H1 (cell line): ENCODE results near the gene GPSM1. TPM values are rescaled to one million over a fixed set of nuclear protein-coding genes. Genes with fewer than 3 reads are reported as not detected.

Experiments used
- CTCF ChIA-PET: fragments of 300-600 bp; sonication (Branson Sonifier 250); formaldehyde crosslinking; loops from one replicate; lab custom pipeline; 2021; ENCODE audit not compliant: partially characterized antibody; lab: Charles Lee
- POLR2A ChIA-PET: fragments of 300-600 bp; sonication (Branson Sonifier 250); formaldehyde crosslinking; loops from one replicate; lab custom pipeline; 2021; ENCODE audit warnings: inconsistent platforms; ENCODE audit not compliant: partially characterized antibody; lab: Charles Lee
- DNase-seq, 2 experiments: peaks; one replicate each; pipeline versions ENCODE4 v3.0.0 to v3.0.0-alpha.2; 2010 to 2022; ENCODE audit warnings: low spot score in 2 of 2, low read depth in 1 of 2, mixed read lengths in 1 of 2
- FAIRE-seq: peaks from 2 replicates; lab custom pipeline; 2011; peaks lifted over from hg19 to GRCh38; lab: Jason Lieb, UNC
- H2AFZ ChIP-seq: 2 replicates; pipeline ENCODE4 v1.8.1; 2012; ENCODE audit warnings: low read length, inconsistent platforms
- H2AK5ac ChIP-seq: 2 replicates; pipeline ENCODE4 v1.6.1; 2013; ENCODE audit warnings: low read depth, low read length
- H2BK120ac ChIP-seq: replicated peaks from 2 replicates; pipeline ENCODE3; 2013; ENCODE audit warnings: low read depth, low read length, inconsistent platforms
- H2BK12ac ChIP-seq: 2 replicates; pipeline ENCODE4 v1.6.1; 2013; ENCODE audit warnings: low read depth, low read length
- H2BK15ac ChIP-seq: 2 replicates; pipeline ENCODE4 v1.6.1; 2013; ENCODE audit warnings: low read length
- H2BK20ac ChIP-seq: 2 replicates; pipeline ENCODE4 v1.6.1; 2013; ENCODE audit warnings: low read length
- H2BK5ac ChIP-seq: 2 replicates; pipeline ENCODE4 v1.6.1; 2013; ENCODE audit warnings: low read depth, low read length
- H3K14ac ChIP-seq: 2 replicates; pipeline ENCODE4 v1.6.1; 2013; ENCODE audit warnings: inconsistent platforms; ENCODE audit not compliant: insufficient read length
- H3K18ac ChIP-seq: 2 replicates; pipeline ENCODE4 v1.6.1; 2013; ENCODE audit warnings: low read length; ENCODE audit errors: extremely low read depth
- H3K23ac ChIP-seq: 2 replicates; pipeline ENCODE4 v1.6.1; 2013; ENCODE audit warnings: inconsistent platforms; ENCODE audit not compliant: insufficient read length
- H3K23me2 ChIP-seq: 2 replicates; pipeline ENCODE4 v1.6.1; 2013; ENCODE audit warnings: low read depth, low read length
- H3K27ac ChIP-seq: 2 replicates; pipeline ENCODE4 v1.6.1; 2011; ENCODE audit warnings: low read depth, low read length, inconsistent platforms
- H3K27me3 ChIP-seq, 4 experiments: replicated peaks in 1 of 4; 1 replicate in 1 of 4; 2 replicates in 3 of 4; pipeline versions ENCODE4 v1.6.1 to v1.8.1; 2011 to 2013; ENCODE audit warnings: low read length in 3 of 4, mild to moderate bottlenecking in 3 of 4, inconsistent platforms in 2 of 4, mixed read lengths in 2 of 4, moderate library complexity in 1 of 4; ENCODE audit not compliant: control insufficient read depth in 3 of 4, insufficient read depth in 3 of 4; ENCODE audit errors: extremely low read depth in 1 of 4
- H3K36me3 ChIP-seq, 4 experiments: 2 replicates each; pipeline versions ENCODE4 v1.6.1 to v1.8.1; 2011 to 2013; ENCODE audit warnings: mild to moderate bottlenecking in 4 of 4, low read length in 3 of 4, moderate library complexity in 2 of 4, control low read depth in 1 of 4, inconsistent platforms in 1 of 4; ENCODE audit not compliant: insufficient read depth in 4 of 4, control insufficient read depth in 2 of 4
- H3K4ac ChIP-seq: replicated peaks from 2 replicates; pipeline ENCODE3; 2013; ENCODE audit warnings: low read length, low read depth, mixed read lengths, inconsistent platforms; ENCODE audit not compliant: insufficient read length
- H3K4me1 ChIP-seq, 4 experiments: replicated peaks in 1 of 4; 1 replicate in 1 of 4; 2 replicates in 3 of 4; pipeline versions ENCODE4 v1.6.1 to v1.8.1; 2011 to 2013; ENCODE audit warnings: low read length in 3 of 4, inconsistent platforms in 2 of 4, mixed read lengths in 1 of 4; ENCODE audit not compliant: insufficient read depth in 4 of 4, control insufficient read depth in 3 of 4
- H3K4me2 ChIP-seq, 2 experiments: 2 replicates each; pipeline versions ENCODE4 v1.6.1 to v1.8.1; 2011 to 2013; ENCODE audit warnings: low read depth in 2 of 2, low read length in 2 of 2, control low read depth in 1 of 2, inconsistent platforms in 1 of 2, mild to moderate bottlenecking in 1 of 2; ENCODE audit not compliant: insufficient read depth in 1 of 2
- H3K4me3 ChIP-seq, 4 experiments: fragments of 200-600, 300-600 bp in 1 of 4; sonication (generic), shearing (Covaris generic), sonication (Bioruptor Twin) in 1 of 4; 2 replicates each; pipeline versions ENCODE4 v1.5.1 to v1.8.1; 2011 to 2016; ENCODE audit warnings: low read length in 4 of 4, low read depth in 3 of 4, control low read depth in 2 of 4, inconsistent platforms in 2 of 4, mild to moderate bottlenecking in 2 of 4, mixed read lengths in 1 of 4, moderate library complexity in 1 of 4; ENCODE audit not compliant: insufficient read depth in 2 of 4; ENCODE audit errors: extremely low read depth in 1 of 4
- H3K56ac ChIP-seq: replicated peaks from 2 replicates; pipeline ENCODE3; 2013; ENCODE audit warnings: low read depth, mild to moderate bottlenecking, mixed read lengths, low read length, inconsistent platforms; ENCODE audit not compliant: insufficient read length
- H3K79me1 ChIP-seq: 2 replicates; pipeline ENCODE4 v1.6.1; 2013; ENCODE audit warnings: low read depth, low read length, control low read depth
- H3K79me2 ChIP-seq, 2 experiments: 2 replicates each; pipeline versions ENCODE4 v1.6.1 to v1.8.1; 2012 to 2013; ENCODE audit warnings: low read length in 2 of 2, mild to moderate bottlenecking in 2 of 2, inconsistent platforms in 1 of 2; ENCODE audit not compliant: insufficient read depth in 2 of 2, control insufficient read depth in 1 of 2
- H3K9ac ChIP-seq, 4 experiments: replicated peaks in 1 of 4; 1 replicate in 1 of 4; 2 replicates in 3 of 4; pipeline versions ENCODE4 v1.6.1 to v1.8.1; 2011 to 2013; ENCODE audit warnings: low read depth in 3 of 4, low read length in 3 of 4, control low read depth in 2 of 4, mild to moderate bottlenecking in 2 of 4, moderate library complexity in 2 of 4, inconsistent platforms in 1 of 4; ENCODE audit errors: extremely low read depth in 1 of 4
- H3K9me3 ChIP-seq, 2 experiments: 2 replicates each; pipeline versions ENCODE4 v1.6.1 to v1.8.1; 2012 to 2013; ENCODE audit warnings: mild to moderate bottlenecking in 2 of 2, moderate library complexity in 2 of 2, control low read depth in 1 of 2, inconsistent platforms in 1 of 2, low read depth in 1 of 2, low read length in 1 of 2, mixed read lengths in 1 of 2; ENCODE audit not compliant: insufficient read depth in 2 of 2
- H4K20me1 ChIP-seq, 2 experiments: replicated peaks in 1 of 2; 2 replicates each; pipeline versions ENCODE3 to v1.8.1; 2011 to 2013; ENCODE audit warnings: inconsistent platforms in 2 of 2, low read length in 2 of 2, mild to moderate bottlenecking in 1 of 2; ENCODE audit not compliant: insufficient read depth in 2 of 2, control insufficient read depth in 1 of 2
- H4K5ac ChIP-seq: 2 replicates; pipeline ENCODE4 v1.6.1; 2013; ENCODE audit warnings: low read length, low read depth, mixed read lengths, inconsistent platforms; ENCODE audit not compliant: insufficient read length
- H4K8ac ChIP-seq: 2 replicates; pipeline ENCODE4 v1.8.0; 2013; ENCODE audit warnings: mild to moderate bottlenecking, moderate library complexity, low read length, inconsistent platforms; ENCODE audit not compliant: insufficient read depth; ENCODE audit errors: extremely low read depth
- H4K91ac ChIP-seq: replicated peaks from 2 replicates; pipeline ENCODE3; 2013; ENCODE audit warnings: low read length, mixed read lengths, inconsistent platforms; ENCODE audit not compliant: insufficient read length
- BCL11A ChIP-seq, 2 experiments: IDR thresholded peaks; one replicate each; pipeline ENCODE4 v1.6.1; 2011; ENCODE audit warnings: low read depth in 2 of 2, low read length in 2 of 2, mild to moderate bottlenecking in 2 of 2
- CBX8 ChIP-seq: fragments of 300-800, 300-1000 bp; sonication (generic); IDR thresholded peaks from 2 replicates; pipeline ENCODE4 v1.7.1; 2016; ENCODE audit warnings: low read depth, low read length, borderline replicate concordance
- CREB1 ChIP-seq: IDR thresholded peaks from 2 replicates; pipeline ENCODE4 v1.6.1; 2012; ENCODE audit warnings: inconsistent platforms
- CTCF ChIP-seq, 3 experiments: IDR thresholded peaks; 1 replicate in 2 of 3; 2 replicates in 1 of 3; pipeline versions ENCODE4 v1.5.1 to v1.6.1; 2011; ENCODE audit warnings: low read length in 3 of 3, mild to moderate bottlenecking in 3 of 3, inconsistent platforms in 2 of 3, low read depth in 1 of 3, moderate library complexity in 1 of 3; ENCODE audit not compliant: insufficient read depth in 1 of 3; ENCODE audit errors: control extremely low read depth in 1 of 3
- HDAC6 ChIP-seq: IDR thresholded peaks from one replicate; pipeline ENCODE4 v1.7.1; 2012; ENCODE audit warnings: low read depth, mild to moderate bottlenecking, inconsistent platforms, low read length, moderate library complexity
- RBBP5 ChIP-seq: IDR thresholded peaks from 2 replicates; pipeline ENCODE4 v1.7.1; 2012; ENCODE audit warnings: low read depth, mild to moderate bottlenecking, inconsistent platforms, low read length, moderate library complexity, borderline replicate concordance
- SP2 ChIP-seq: IDR thresholded peaks from 2 replicates; pipeline ENCODE4 v1.6.1; 2012; ENCODE audit warnings: mild to moderate bottlenecking, low read length, inconsistent platforms
- SUZ12 ChIP-seq: fragments of 200-600 bp; sonication (generic); IDR thresholded peaks from 2 replicates; pipeline ENCODE4 v1.6.1; 2012; ENCODE audit warnings: mild to moderate bottlenecking, inconsistent platforms, low read length, moderate library complexity, mixed read lengths
- TBP ChIP-seq: IDR thresholded peaks from 2 replicates; pipeline ENCODE4 v1.6.1; 2011; ENCODE audit warnings: low read depth, low read length, improper control_type of control experiment
- USF2 ChIP-seq: IDR thresholded peaks from 2 replicates; pipeline ENCODE4 v1.6.1; 2011; ENCODE audit warnings: low read length, improper control_type of control experiment
- ZNF274 ChIP-seq: IDR thresholded peaks from 2 replicates; pipeline ENCODE4 v1.7.0; 2012; ENCODE audit warnings: low read length, borderline replicate concordance; ENCODE audit errors: extremely low read depth
- WGBS, 2 experiments: shearing (Covaris generic) in 1 of 2; methylation state at CpG; one replicate each; pipeline versions ENCODE4 v1.1.6 to v1.1.7; 2013 to 2015; ENCODE audit warnings: low lambda C conversion rate in 2 of 2, mixed read lengths in 2 of 2, inconsistent platforms in 1 of 2, low coverage in 1 of 2, missing lambda C conversion rate in 1 of 2; ENCODE audit not compliant: insufficient replicate concordance in 2 of 2, insufficient coverage in 1 of 2, insufficient read length in 1 of 2; ENCODE audit errors: extremely low coverage in 1 of 2, missing lambda C conversion rate in 1 of 2; 5-methylcytosine and 5-hydroxymethylcytosine counted together
- polyA plus RNA-seq, 7 experiments: library from polyadenylated mRNA; depleted of rRNA in 3 of 7; stranded (reverse) in 5 of 7; unstranded in 2 of 7; fragments of >200 nt in 5 of 7; fragments of 200-250 nt in 2 of 7; gene quantifications; 1 replicate in 5 of 7; 2 replicates in 1 of 7; 4 replicates in 1 of 7; pipeline versions ENCODE4 v1.2.1 to v1.2.3, GENCODE V29; 2011 to 2013; ENCODE audit warnings: missing spikeins in 2 of 7, mixed read lengths in 2 of 7
- total RNA-seq: library from RNA; stranded (reverse); fragmentation: NEBNext Ultra II Directional; extraction: Animal tissue kit (Norgen Biotek cat#: 25700); gene quantifications from 2 replicates; pipeline ENCODE4 v1.2.1, GENCODE V29; 2021

The GPSM1 gene
- total and polyA plus RNA-seq, 2 of the 8 experiments (the other 6 are each of a cell fraction or from before 2014, with no cell fraction given): 12.8 to 18.0 TPM

GRCh38 chr9:136278894-136279293, 48.4 kb upstream of the GPSM1 start:
- Histone ChIP-seq H3K36me3 (no peaks in the 10 kb centered on the region), H3K14ac (no peak overlapping the region), H2BK12ac (no peak overlapping the region), H2AFZ (no peak overlapping the region), H4K8ac (no peak overlapping the region), H3K4me3 (no peak overlapping the region), H3K4ac (no peak overlapping the region), H3K9ac (no peak overlapping the region), H3K4me1 (peaks cover 0 to 4% (median 2%) of the 10 kb centered on the region in 4 experiments; a peak in 4 of 7 replicates), H2BK20ac (no peak overlapping the region), H4K20me1 (no peaks in the 10 kb centered on the region), H4K5ac (no peak overlapping the region), H3K56ac (no peak overlapping the region), H3K23me2 (no peaks in the 10 kb centered on the region), H3K27me3 (no peaks in the 10 kb centered on the region), H2BK120ac (no peak overlapping the region), H3K23ac (no peak overlapping the region), H2BK15ac (no peak overlapping the region), H3K9me3 (no peaks in the 10 kb centered on the region), H2BK5ac (no peak overlapping the region), H3K4me2 (no peak overlapping the region), H3K79me2 (no peaks in the 10 kb centered on the region), H2AK5ac (no peak overlapping the region), H3K79me1 (no peaks in the 10 kb centered on the region), H3K27ac (no peak overlapping the region), H4K91ac (no peak overlapping the region), H3K18ac (no peak overlapping the region)
- FAIRE-seq (no peak), DNase-seq (no peak)
- CTCF ChIA-PET: interaction anchor here (0.7 to 3.0 kb wide), 10 partner anchors 9 to 108 kb away, joined by 3 to 21 read pairs (median 4); no protein-coding TSS in a partner anchor
- 96% methylated on average over 1 of the region's 1 CpG; no CpG with 5 or more reads in 1 of the 2 experiments for WGBS, 2 experiments
- POLR2A ChIA-PET: interaction anchor here (0.8 kb wide), 1 partner anchor 48 kb away, joined by 3 read pairs; no protein-coding TSS in a partner anchor
- no peak for TF ChIP-seq CBX8
- TF ChIP-seq ZNF274: no peak
- TF ChIP-seq TBP: no peak
- TF ChIP-seq HDAC6: no peak
- TF ChIP-seq SP2: no peak
- TF ChIP-seq CTCF (IDR thresholded peaks at IDR 0.05; ENCODE audit: control extremely low read depth in 1 of 3, insufficient read depth in 1 of 3, low read depth in 1 of 3, low read length in 3 of 3): no peak
- no peak for TF ChIP-seq CREB1
- TF ChIP-seq USF2: no peak
- no peak for TF ChIP-seq RBBP5
- no peak for TF ChIP-seq BCL11A (IDR thresholded peaks at IDR 0.05; ENCODE audit: low read depth in 2 of 2, low read length in 2 of 2)
- TF ChIP-seq SUZ12: no peak
